HEK293 (cell line): ENCODE results near the gene ZSWIM4.
A peak's percentile ranks its signal among the peaks of the same experiment; 100 is the strongest.

Source experiments
- CTCF ChIA-PET: fragments of 350-600 bp; formaldehyde crosslinking; extraction: SDS; loops from one replicate; lab custom pipeline; 2021; ENCODE audit warnings: antibody characterized with exemption; lab: Yijun Ruan, JAX
- POLR2A ChIA-PET: fragments of 300-600 bp; formaldehyde crosslinking; extraction: SDS; loops from one replicate; lab custom pipeline; 2020; ENCODE audit warnings: antibody characterized with exemption, inconsistent platforms; lab: Yijun Ruan, JAX
- H3K27ac ChIP-seq: fragments of 200-500 bp; sonication (Bioruptor generic); 2 replicates; pipeline ENCODE4 v1.5.1; 2014; ENCODE audit warnings: low read depth, low read length, control low read depth, inconsistent platforms; ENCODE audit errors: extremely low read depth
- H3K36me3 ChIP-seq, 2 experiments: fragments of 200-500 bp in 1 of 2; sonication (Bioruptor generic) in 1 of 2; 1 replicate in 1 of 2; 2 replicates in 1 of 2; pipeline ENCODE4 v1.5.1; 2014 to 2017; ENCODE audit warnings: inconsistent platforms in 2 of 2, low read length in 2 of 2; ENCODE audit not compliant: control insufficient read depth in 2 of 2, insufficient read depth in 1 of 2
- H3K4me1 ChIP-seq: fragments of 200-500 bp; sonication (Bioruptor generic); 2 replicates; pipeline ENCODE4 v1.5.1; 2014; ENCODE audit warnings: mild to moderate bottlenecking, low read length, inconsistent platforms; ENCODE audit not compliant: control insufficient read depth, insufficient read depth
- H3K4me3 ChIP-seq: 2 replicates; pipeline ENCODE4 v1.5.1; 2011; ENCODE audit warnings: low read depth, mild to moderate bottlenecking, control low read depth, low read length, moderate library complexity
- H3K9me3 ChIP-seq: fragments of 200-500 bp; sonication (Bioruptor generic); 2 replicates; pipeline ENCODE4 v1.5.1; 2014; ENCODE audit warnings: low read depth, low read length, inconsistent platforms; ENCODE audit not compliant: control insufficient read depth, insufficient read depth
- GLI2 ChIP-seq: fragments of 450-650 bp; formaldehyde crosslinking; IDR thresholded peaks from 2 replicates; pipeline ENCODE4; 2017; ENCODE audit warnings: missing biosample characterization, missing genetic modification characterization, low read depth, borderline replicate concordance
- HOXC10 ChIP-seq: sonication (generic); formaldehyde crosslinking; IDR thresholded peaks from 2 replicates; pipeline ENCODE4 v1.8.1; 2023; ENCODE audit warnings: mild to moderate bottlenecking, missing genetic modification reagents
- KLF8 ChIP-seq: fragments of 450-650 bp; formaldehyde crosslinking; IDR thresholded peaks from 2 replicates; pipeline ENCODE4 v1.5.1; 2016; ENCODE audit warnings: missing biosample characterization, missing genetic modification characterization
- REPIN1 ChIP-seq: fragments of 450-650 bp; formaldehyde crosslinking; IDR thresholded peaks from 2 replicates; pipeline ENCODE4 v1.5.1; 2017; ENCODE audit warnings: missing biosample characterization, missing genetic modification characterization, low read depth
- SCRT2 ChIP-seq: fragments of 450-650 bp; formaldehyde crosslinking; IDR thresholded peaks from 2 replicates; pipeline ENCODE4 v1.5.1; 2016; ENCODE audit warnings: missing biosample characterization, missing genetic modification characterization
- SETDB1 ChIP-seq: IDR thresholded peaks from one replicate; pipeline ENCODE4 v1.6.1; 2017; ENCODE audit warnings: mild to moderate bottlenecking, low read length, moderate library complexity, mixed read lengths; ENCODE audit not compliant: insufficient read length
- ZBTB1 ChIP-seq: fragments of 450-650 bp; formaldehyde crosslinking; IDR thresholded peaks from 2 replicates; pipeline ENCODE4 v1.5.1; 2016; ENCODE audit warnings: missing biosample characterization, missing genetic modification characterization
- ZBTB20 ChIP-seq: fragments of 450-650 bp; formaldehyde crosslinking; IDR thresholded peaks from 2 replicates; pipeline ENCODE4 v1.5.1; 2016; ENCODE audit warnings: missing biosample characterization, missing genetic modification characterization
- ZNF155 ChIP-seq: fragments of 450-650 bp; formaldehyde crosslinking; IDR thresholded peaks from 2 replicates; pipeline ENCODE4 v1.5.1; 2016; ENCODE audit warnings: missing biosample characterization, missing genetic modification characterization
- ZNF169 ChIP-seq: fragments of 450-650 bp; formaldehyde crosslinking; IDR thresholded peaks from 2 replicates; pipeline ENCODE4 v1.5.1; 2016; ENCODE audit warnings: missing biosample characterization, missing genetic modification characterization
- ZNF175 ChIP-seq: fragments of 450-650 bp; formaldehyde crosslinking; IDR thresholded peaks from 2 replicates; pipeline ENCODE4 v1.5.1; 2016; ENCODE audit warnings: missing biosample characterization, missing genetic modification characterization
- ZNF2 ChIP-seq: fragments of 450-650 bp; formaldehyde crosslinking; IDR thresholded peaks from 2 replicates; pipeline ENCODE4 v1.5.1; 2016; ENCODE audit warnings: missing biosample characterization, missing genetic modification characterization
- ZNF239 ChIP-seq: fragments of 450-650 bp; formaldehyde crosslinking; IDR thresholded peaks from 2 replicates; pipeline ENCODE4 v1.5.1; 2016; ENCODE audit warnings: missing biosample characterization, missing genetic modification characterization
- ZNF24 ChIP-seq: fragments of 450-650 bp; formaldehyde crosslinking; IDR thresholded peaks from 2 replicates; pipeline ENCODE4 v1.5.1; 2016; ENCODE audit warnings: missing biosample characterization, missing genetic modification characterization
- ZNF266 ChIP-seq: fragments of 450-650 bp; formaldehyde crosslinking; IDR thresholded peaks from 2 replicates; pipeline ENCODE4 v1.5.1; 2016; ENCODE audit warnings: missing biosample characterization, missing genetic modification characterization, low read depth
- ZNF274 ChIP-seq, 2 experiments: fragments of 200-500 bp in 1 of 2; fragments of 450-650 bp in 1 of 2; sonication (Bioruptor generic) in 1 of 2; formaldehyde crosslinking in 1 of 2; IDR thresholded peaks; 2 replicates each; pipeline versions ENCODE4 v1.5.1 to v1.6.1; 2014 to 2016; ENCODE audit warnings: borderline replicate concordance in 1 of 2, inconsistent platforms in 1 of 2, low read length in 1 of 2, missing biosample characterization in 1 of 2, missing genetic modification characterization in 1 of 2
- ZNF37A ChIP-seq: fragments of 450-650 bp; IDR thresholded peaks from 2 replicates; pipeline ENCODE4 v1.5.1; 2018; ENCODE audit warnings: missing biosample characterization, missing genetic modification characterization
- ZNF558 ChIP-seq: fragments of 450-650 bp; formaldehyde crosslinking; IDR thresholded peaks from 2 replicates; pipeline ENCODE4 v1.5.1; 2016; ENCODE audit warnings: missing biosample characterization, missing genetic modification characterization
- ZNF600 ChIP-seq: fragments of 450-650 bp; formaldehyde crosslinking; IDR thresholded peaks from 2 replicates; pipeline ENCODE4 v1.5.1; 2016; ENCODE audit warnings: missing biosample characterization, missing genetic modification characterization
- ZNF623 ChIP-seq: fragments of 450-650 bp; formaldehyde crosslinking; IDR thresholded peaks from 2 replicates; pipeline ENCODE4 v1.5.1; 2016; ENCODE audit warnings: missing biosample characterization, missing genetic modification characterization
- ZNF629 ChIP-seq: fragments of 450-650 bp; formaldehyde crosslinking; IDR thresholded peaks from 2 replicates; pipeline ENCODE4 v1.5.1; 2017; ENCODE audit warnings: missing biosample characterization, missing genetic modification characterization
- ZNF707 ChIP-seq: fragments of 450-650 bp; formaldehyde crosslinking; IDR thresholded peaks from 2 replicates; pipeline ENCODE4 v1.5.1; 2016; ENCODE audit warnings: missing biosample characterization, missing genetic modification characterization
- ZNF76 ChIP-seq: fragments of 450-650 bp; formaldehyde crosslinking; IDR thresholded peaks from 2 replicates; pipeline ENCODE4; 2016; ENCODE audit warnings: low read depth, missing biosample characterization, missing genetic modification characterization, borderline replicate concordance
- ZNF776 ChIP-seq: fragments of 450-650 bp; formaldehyde crosslinking; IDR thresholded peaks from 2 replicates; pipeline ENCODE4 v1.5.0; 2017; ENCODE audit warnings: missing biosample characterization, missing genetic modification characterization, borderline replicate concordance
- ZNF837 ChIP-seq: fragments of 450-650 bp; formaldehyde crosslinking; IDR thresholded peaks from 2 replicates; pipeline ENCODE4 v1.5.1; 2016; ENCODE audit warnings: missing biosample characterization, missing genetic modification characterization
- ZSCAN30 ChIP-seq: fragments of 450-650 bp; IDR thresholded peaks from 2 replicates; pipeline ENCODE4 v1.5.1; 2018; ENCODE audit warnings: missing biosample characterization, mild to moderate bottlenecking, missing genetic modification characterization, moderate library complexity
- ZXDB ChIP-seq: fragments of 450-650 bp; formaldehyde crosslinking; IDR thresholded peaks from 2 replicates; pipeline ENCODE4 v1.5.1; 2016; ENCODE audit warnings: missing biosample characterization, missing genetic modification characterization
- TF ChIP-seq, protein P1 (sequence below): fragments of 450-650 bp; formaldehyde crosslinking; IDR thresholded peaks from 2 replicates; pipeline ENCODE4 v1.5.1; 2016; ENCODE audit warnings: missing biosample characterization, missing genetic modification characterization
- TF ChIP-seq, protein P2 (sequence below): fragments of 450-650 bp; formaldehyde crosslinking; IDR thresholded peaks from 2 replicates; pipeline ENCODE4 v1.5.1; 2016; ENCODE audit warnings: missing biosample characterization, missing genetic modification characterization, low read depth
- TF ChIP-seq, protein P3 (sequence below): fragments of 450-650 bp; IDR thresholded peaks from 2 replicates; pipeline ENCODE4 v1.5.1; 2018; ENCODE audit warnings: missing biosample characterization, missing genetic modification characterization
- TF ChIP-seq, protein P4 (sequence below): fragments of 450-650 bp; formaldehyde crosslinking; IDR thresholded peaks from 2 replicates; pipeline ENCODE4 v1.5.1; 2017; ENCODE audit warnings: missing biosample characterization, mild to moderate bottlenecking, missing genetic modification characterization, moderate library complexity
- TF ChIP-seq, protein P5 (sequence below): fragments of 450-650 bp; formaldehyde crosslinking; IDR thresholded peaks from 2 replicates; pipeline ENCODE4 v1.5.1; 2016; ENCODE audit warnings: missing biosample characterization, missing genetic modification characterization

The ZSWIM4 gene

DNA sequence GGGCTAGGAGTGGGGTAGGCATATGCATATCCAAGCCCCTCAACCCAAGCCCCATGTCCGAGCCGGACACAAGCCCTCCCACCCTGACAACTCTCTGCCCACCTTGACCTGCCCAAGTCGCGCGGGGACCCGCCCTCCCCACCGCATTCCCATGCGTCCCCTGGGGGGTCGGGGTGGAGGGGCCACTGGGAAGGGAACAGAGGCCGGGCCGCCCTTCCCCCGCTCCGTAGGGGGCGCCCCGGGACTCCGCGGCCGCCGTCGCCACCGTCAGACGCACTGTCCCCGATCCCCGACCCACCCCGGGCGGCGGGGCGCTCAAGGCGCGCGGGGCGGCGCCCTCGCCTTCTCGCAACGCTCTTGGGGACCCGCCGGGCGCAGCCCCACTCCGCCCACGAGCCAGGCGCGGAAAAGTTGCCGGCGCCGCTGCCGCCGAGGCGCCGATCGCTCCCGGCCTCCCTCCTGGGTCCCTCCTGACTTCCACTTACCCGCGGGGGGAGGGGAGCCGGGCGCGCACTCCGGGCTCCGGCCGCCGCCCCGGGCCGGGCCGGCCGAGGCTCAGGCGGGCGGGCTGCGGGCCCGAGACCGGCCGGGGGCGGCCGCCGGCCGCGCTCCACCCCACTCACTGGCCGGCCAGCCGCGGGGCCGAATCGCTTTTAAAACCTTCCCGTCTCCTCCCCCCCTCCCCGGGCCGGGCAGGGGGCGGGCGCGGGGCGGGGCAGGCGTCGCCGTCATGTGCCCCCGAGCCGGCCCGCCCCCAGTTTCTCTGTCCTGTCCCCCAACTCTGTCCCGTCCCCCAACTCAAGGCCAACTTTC, 47.3 kb downstream of the ZSWIM4 start:
- H3K27ac ChIP-seq = peak overlapping the region; percentile 81
- H3K36me3 ChIP-seq = no peaks in the 10 kb centered on the region
- H3K4me3 ChIP-seq = peak overlapping the region; percentile 78
- POLR2A ChIA-PET = interaction anchor here (1.0 to 1.3 kb wide), 2 partner anchors 19 to 55 kb away, joined by 3 to 4 read pairs; no protein-coding TSS in a partner anchor
- no peaks in the 10 kb centered on the region for H3K9me3 ChIP-seq
- CTCF ChIA-PET = interaction anchor here (1.4 kb wide), 1 partner anchor 20 kb away, joined by 6 read pairs; no protein-coding TSS in a partner anchor
- H3K4me1 ChIP-seq = peaks cover 24% of the 10 kb centered on the region
- no peak for TF ChIP-seq SCRT2 (tag by site-specific recombination)
- TF ChIP-seq ZNF707 = no peak
- 0 out of 2 replicates have a peak, but pooled peaks have one; percentile 49 for TF ChIP-seq KLF8 (tag by site-specific recombination)
- no peak for TF ChIP-seq ZBTB1 (tag by site-specific recombination)
- TF ChIP-seq, protein P1, sequence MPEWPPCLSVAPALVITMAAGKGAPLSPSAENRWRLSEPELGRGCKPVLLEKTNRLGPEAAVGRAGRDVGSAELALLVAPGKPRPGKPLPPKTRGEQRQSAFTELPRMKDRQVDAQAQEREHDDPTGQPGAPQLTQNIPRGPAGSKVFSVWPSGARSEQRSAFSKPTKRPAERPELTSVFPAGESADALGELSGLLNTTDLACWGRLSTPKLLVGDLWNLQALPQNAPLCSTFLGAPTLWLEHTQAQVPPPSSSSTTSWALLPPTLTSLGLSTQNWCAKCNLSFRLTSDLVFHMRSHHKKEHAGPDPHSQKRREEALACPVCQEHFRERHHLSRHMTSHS (tag by site-specific recombination) = no peak
- TF ChIP-seq, protein P2, sequence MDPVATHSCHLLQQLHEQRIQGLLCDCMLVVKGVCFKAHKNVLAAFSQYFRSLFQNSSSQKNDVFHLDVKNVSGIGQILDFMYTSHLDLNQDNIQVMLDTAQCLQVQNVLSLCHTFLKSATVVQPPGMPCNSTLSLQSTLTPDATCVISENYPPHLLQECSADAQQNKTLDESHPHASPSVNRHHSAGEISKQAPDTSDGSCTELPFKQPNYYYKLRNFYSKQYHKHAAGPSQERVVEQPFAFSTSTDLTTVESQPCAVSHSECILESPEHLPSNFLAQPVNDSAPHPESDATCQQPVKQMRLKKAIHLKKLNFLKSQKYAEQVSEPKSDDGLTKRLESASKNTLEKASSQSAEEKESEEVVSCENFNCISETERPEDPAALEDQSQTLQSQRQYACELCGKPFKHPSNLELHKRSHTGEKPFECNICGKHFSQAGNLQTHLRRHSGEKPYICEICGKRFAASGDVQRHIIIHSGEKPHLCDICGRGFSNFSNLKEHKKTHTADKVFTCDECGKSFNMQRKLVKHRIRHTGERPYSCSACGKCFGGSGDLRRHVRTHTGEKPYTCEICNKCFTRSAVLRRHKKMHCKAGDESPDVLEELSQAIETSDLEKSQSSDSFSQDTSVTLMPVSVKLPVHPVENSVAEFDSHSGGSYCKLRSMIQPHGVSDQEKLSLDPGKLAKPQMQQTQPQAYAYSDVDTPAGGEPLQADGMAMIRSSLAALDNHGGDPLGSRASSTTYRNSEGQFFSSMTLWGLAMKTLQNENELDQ (tag by site-specific recombination) = no peak
- TF ChIP-seq ZNF76 (tag by site-specific recombination) = peak; percentile 72; the same call in 1 of the 2 replicates
- TF ChIP-seq ZNF837 = no peak
- TF ChIP-seq, protein P3, sequence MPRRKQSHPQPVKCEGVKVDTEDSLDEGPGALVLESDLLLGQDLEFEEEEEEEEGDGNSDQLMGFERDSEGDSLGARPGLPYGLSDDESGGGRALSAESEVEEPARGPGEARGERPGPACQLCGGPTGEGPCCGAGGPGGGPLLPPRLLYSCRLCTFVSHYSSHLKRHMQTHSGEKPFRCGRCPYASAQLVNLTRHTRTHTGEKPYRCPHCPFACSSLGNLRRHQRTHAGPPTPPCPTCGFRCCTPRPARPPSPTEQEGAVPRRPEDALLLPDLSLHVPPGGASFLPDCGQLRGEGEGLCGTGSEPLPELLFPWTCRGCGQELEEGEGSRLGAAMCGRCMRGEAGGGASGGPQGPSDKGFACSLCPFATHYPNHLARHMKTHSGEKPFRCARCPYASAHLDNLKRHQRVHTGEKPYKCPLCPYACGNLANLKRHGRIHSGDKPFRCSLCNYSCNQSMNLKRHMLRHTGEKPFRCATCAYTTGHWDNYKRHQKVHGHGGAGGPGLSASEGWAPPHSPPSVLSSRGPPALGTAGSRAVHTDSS (tag by site-specific recombination) = 0 out of 2 replicates have a peak, but pooled peaks have one; percentile 16
- peak; percentile 71; the same call in 1 of the 2 replicates for TF ChIP-seq ZSCAN30 (tag by site-specific recombination)
- TF ChIP-seq SETDB1 = no peak
- no peak for TF ChIP-seq HOXC10 (CRISPR knock-in tag)
- TF ChIP-seq GLI2 = no peak
- TF ChIP-seq ZNF558 = no peak
- no peak for TF ChIP-seq ZNF169 (tag by site-specific recombination)
- TF ChIP-seq, protein P4, sequence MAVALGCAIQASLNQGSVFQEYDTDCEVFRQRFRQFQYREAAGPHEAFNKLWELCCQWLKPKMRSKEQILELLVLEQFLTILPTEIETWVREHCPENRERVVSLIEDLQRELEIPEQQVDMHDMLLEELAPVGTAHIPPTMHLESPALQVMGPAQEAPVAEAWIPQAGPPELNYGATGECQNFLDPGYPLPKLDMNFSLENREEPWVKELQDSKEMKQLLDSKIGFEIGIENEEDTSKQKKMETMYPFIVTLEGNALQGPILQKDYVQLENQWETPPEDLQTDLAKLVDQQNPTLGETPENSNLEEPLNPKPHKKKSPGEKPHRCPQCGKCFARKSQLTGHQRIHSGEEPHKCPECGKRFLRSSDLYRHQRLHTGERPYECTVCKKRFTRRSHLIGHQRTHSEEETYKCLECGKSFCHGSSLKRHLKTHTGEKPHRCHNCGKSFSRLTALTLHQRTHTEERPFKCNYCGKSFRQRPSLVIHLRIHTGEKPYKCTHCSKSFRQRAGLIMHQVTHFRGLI = no peak
- TF ChIP-seq ZNF2 (tag by site-specific recombination) = no peak
- no peak for TF ChIP-seq ZNF623 (tag by site-specific recombination)
- TF ChIP-seq ZBTB20 (tag by site-specific recombination) = no peak
- no peak for TF ChIP-seq ZNF155
- TF ChIP-seq ZNF239 = no peak
- no peak for TF ChIP-seq ZNF274 (IDR thresholded peaks at IDR 0.05; ENCODE audit: low read length)
- TF ChIP-seq ZNF274 (tag by site-specific recombination; IDR thresholded peaks at IDR 0.05; ENCODE audit: borderline replicate concordance) = no peak
- no peak for TF ChIP-seq ZNF24
- no peak for TF ChIP-seq ZNF629 (tag by site-specific recombination)
- TF ChIP-seq REPIN1 (tag by site-specific recombination) = no peak
- TF ChIP-seq ZNF776 = no peak
- TF ChIP-seq ZNF175 (tag by site-specific recombination) = no peak
- TF ChIP-seq, protein P5, sequence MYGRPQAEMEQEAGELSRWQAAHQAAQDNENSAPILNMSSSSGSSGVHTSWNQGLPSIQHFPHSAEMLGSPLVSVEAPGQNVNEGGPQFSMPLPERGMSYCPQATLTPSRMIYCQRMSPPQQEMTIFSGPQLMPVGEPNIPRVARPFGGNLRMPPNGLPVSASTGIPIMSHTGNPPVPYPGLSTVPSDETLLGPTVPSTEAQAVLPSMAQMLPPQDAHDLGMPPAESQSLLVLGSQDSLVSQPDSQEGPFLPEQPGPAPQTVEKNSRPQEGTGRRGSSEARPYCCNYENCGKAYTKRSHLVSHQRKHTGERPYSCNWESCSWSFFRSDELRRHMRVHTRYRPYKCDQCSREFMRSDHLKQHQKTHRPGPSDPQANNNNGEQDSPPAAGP (tag by site-specific recombination) = no peak
- TF ChIP-seq ZNF37A (tag by site-specific recombination) = no peak
- no peak for TF ChIP-seq ZXDB (tag by site-specific recombination)
- no peak for TF ChIP-seq ZNF266
- TF ChIP-seq ZNF600 (tag by site-specific recombination) = no peak
